HepG2 (cell line): ENCODE data around the gene DENND10. TPM values are rescaled to one million over a fixed set of nuclear protein-coding genes. Genes with fewer than 3 reads are reported as not detected.

Experiments
- ATF4 ChIP-seq, 2 experiments: fragments of 450-650 bp in 1 of 2; sonication (generic) in 1 of 2; formaldehyde crosslinking; IDR thresholded peaks; 2 replicates each; pipeline versions ENCODE4 v1.5.0 to v1.8.0; 2020 to 2022; ENCODE audit warnings: mild to moderate bottlenecking in 1 of 2, missing genetic modification reagents in 1 of 2
- FOXJ3 ChIP-seq: sonication (generic); formaldehyde crosslinking; IDR thresholded peaks from 2 replicates; pipeline ENCODE4 v1.4.0; 2020; ENCODE audit warnings: missing genetic modification reagents, mild to moderate bottlenecking, borderline replicate concordance
- HOXA3 ChIP-seq: sonication (generic); formaldehyde crosslinking; IDR thresholded peaks from 2 replicates; pipeline ENCODE4 v1.5.0; 2020; ENCODE audit warnings: missing genetic modification reagents
- MTA1 ChIP-seq: sonication (generic); formaldehyde crosslinking; IDR thresholded peaks from 2 replicates; pipeline ENCODE4 v1.4.0; 2020; ENCODE audit warnings: missing genetic modification reagents, mild to moderate bottlenecking, borderline replicate concordance
- PBX2 ChIP-seq: IDR thresholded peaks from 2 replicates; pipeline ENCODE4 v1.6.1; 2016; ENCODE audit warnings: control low read depth
- PRPF4 ChIP-seq: fragments of 200-400 bp; formaldehyde crosslinking; IDR thresholded peaks from 2 replicates; pipeline ENCODE4 v1.6.1; 2016; ENCODE audit warnings: low read length, low read depth; ENCODE audit not compliant: poor library complexity, severe bottlenecking
- REPIN1 ChIP-seq: sonication (generic); formaldehyde crosslinking; IDR thresholded peaks from 2 replicates; pipeline ENCODE4 v1.8.0; 2022; ENCODE audit warnings: missing genetic modification reagents, low read depth, mild to moderate bottlenecking, borderline replicate concordance
- SMAD3 ChIP-seq: sonication (generic); formaldehyde crosslinking; IDR thresholded peaks from 2 replicates; pipeline ENCODE4 v1.4.0; 2020; ENCODE audit warnings: missing genetic modification reagents
- SNRNP70 ChIP-seq: fragments of 200-400 bp; formaldehyde crosslinking; IDR thresholded peaks from 2 replicates; pipeline ENCODE4 v1.6.1; 2017; ENCODE audit warnings: mild to moderate bottlenecking, low read depth, low read length, moderate library complexity
- STAG1 ChIP-seq: sonication (generic); formaldehyde crosslinking; IDR thresholded peaks from 2 replicates; pipeline ENCODE4 v1.4.0; 2020; ENCODE audit warnings: missing genetic modification reagents
- SUZ12 ChIP-seq: fragments of 150-350 bp; IDR thresholded peaks from 2 replicates; pipeline ENCODE4 v1.6.1; 2014; ENCODE audit warnings: low read depth, low read length
- ZEB1 ChIP-seq: IDR thresholded peaks from 2 replicates; pipeline ENCODE4 v1.6.1; 2012; ENCODE audit warnings: mild to moderate bottlenecking, low read depth, inconsistent platforms; ENCODE audit not compliant: insufficient replicate concordance
- ZKSCAN5 ChIP-seq: sonication (generic); formaldehyde crosslinking; IDR thresholded peaks from 2 replicates; pipeline ENCODE4 v1.5.1; 2020; ENCODE audit warnings: mild to moderate bottlenecking, missing genetic modification reagents
- ZNF224 ChIP-seq: sonication (generic); formaldehyde crosslinking; IDR thresholded peaks from 2 replicates; pipeline ENCODE4 v1.5.0; 2020; ENCODE audit warnings: mild to moderate bottlenecking, missing genetic modification reagents
- ZNF639 ChIP-seq: conservative IDR thresholded peaks from 2 replicates; pipeline ENCODE4 v1.6.1; 2018; ENCODE audit warnings: missing genetic modification reagents
- ZNF780A ChIP-seq: sonication (generic); formaldehyde crosslinking; IDR thresholded peaks from 2 replicates; pipeline ENCODE4 v1.8.0; 2022; ENCODE audit warnings: mild to moderate bottlenecking, missing genetic modification reagents, moderate library complexity
- ZSCAN25 ChIP-seq: sonication (generic); formaldehyde crosslinking; IDR thresholded peaks from 2 replicates; pipeline ENCODE4 v1.8.0; 2022; ENCODE audit warnings: mild to moderate bottlenecking, missing genetic modification reagents
- polyA plus RNA-seq, 8 experiments: library from polyadenylated mRNA; depleted of rRNA in 3 of 8; stranded (reverse) in 7 of 8; unstranded in 1 of 8; fragments of >200 nt; fragmentation: Illumina TruSeq in 4 of 8; extraction: Trizol in 4 of 8; gene quantifications; 2 replicates each; pipeline versions ENCODE4 v1.2.1 to v1.2.3, GENCODE V29; 2011 to 2016; ENCODE audit warnings: low read depth in 4 of 8, missing spikeins in 1 of 8, mixed read lengths in 1 of 8; ENCODE audit not compliant: insufficient read depth in 1 of 8
- total RNA-seq, 5 experiments: library from RNA; depleted of rRNA; stranded (reverse); fragments of >200 nt; fragmentation: Illumina TruSeq; extraction: Trizol; gene quantifications; 2 replicates each; pipeline ENCODE4 v1.2.3, GENCODE V29; 2016; ENCODE audit warnings: low read depth in 1 of 5
- TF ChIP-seq, protein P1 (sequence below): sonication (generic); formaldehyde crosslinking; IDR thresholded peaks from 2 replicates; pipeline ENCODE4 v1.4.0; 2020; ENCODE audit warnings: mild to moderate bottlenecking, missing genetic modification reagents, borderline replicate concordance
- TF ChIP-seq, protein P2 (sequence below): sonication (generic); formaldehyde crosslinking; conservative IDR thresholded peaks from 2 replicates; pipeline ENCODE4 v1.5.0; 2020; ENCODE audit warnings: missing genetic modification reagents
- TF ChIP-seq, protein P3 (sequence below): sonication (generic); formaldehyde crosslinking; IDR thresholded peaks from 2 replicates; pipeline ENCODE4 v1.8.0; 2022; ENCODE audit warnings: missing genetic modification reagents, mild to moderate bottlenecking, inconsistent platforms, borderline replicate concordance

Gene DENND10
- total and polyA plus RNA-seq, 2 of the 13 experiments (the other 11 are each of a cell fraction or from before 2014, with no cell fraction given): 43.7 to 78.8 TPM

DNA sequence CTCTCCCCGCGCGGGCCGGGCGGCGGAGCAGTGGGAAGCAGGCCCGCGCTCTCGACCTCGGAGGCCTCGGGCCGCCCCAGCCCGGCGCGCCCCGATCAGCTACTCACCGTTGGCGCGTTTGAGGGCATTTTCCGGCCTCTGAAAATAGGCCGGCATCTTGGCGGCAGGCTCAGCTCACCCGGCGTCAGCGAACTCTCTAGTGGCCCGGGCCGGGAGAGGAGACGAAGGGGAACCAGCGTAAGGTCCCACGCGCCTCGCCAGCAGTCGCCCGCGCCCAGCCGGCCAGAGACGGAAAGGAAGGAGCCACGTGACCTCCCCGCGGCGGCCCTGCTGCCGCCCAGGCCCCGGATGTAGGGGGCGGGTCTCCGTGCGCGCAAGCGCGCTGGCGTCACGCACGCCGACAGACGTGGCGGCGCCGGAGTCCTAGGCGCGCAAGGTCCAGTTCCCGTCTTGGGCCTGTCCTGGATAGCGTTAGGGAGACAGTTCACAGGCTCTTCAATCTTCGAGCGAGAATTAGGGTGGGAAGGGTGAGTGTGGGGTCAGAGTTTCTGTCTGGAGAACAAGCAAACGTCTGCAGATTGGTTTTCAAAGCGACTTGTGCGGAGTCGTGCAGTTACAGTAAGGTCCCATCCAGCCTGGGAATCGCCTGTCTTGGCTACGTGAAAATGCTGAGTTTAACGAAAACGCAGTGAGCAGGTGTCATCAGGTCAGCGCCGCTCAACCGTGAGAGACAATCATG is 23.2 kb upstream of the DENND10 start, which contains the start of gene EIF3A (continued):
- TF ChIP-seq, protein P1, sequence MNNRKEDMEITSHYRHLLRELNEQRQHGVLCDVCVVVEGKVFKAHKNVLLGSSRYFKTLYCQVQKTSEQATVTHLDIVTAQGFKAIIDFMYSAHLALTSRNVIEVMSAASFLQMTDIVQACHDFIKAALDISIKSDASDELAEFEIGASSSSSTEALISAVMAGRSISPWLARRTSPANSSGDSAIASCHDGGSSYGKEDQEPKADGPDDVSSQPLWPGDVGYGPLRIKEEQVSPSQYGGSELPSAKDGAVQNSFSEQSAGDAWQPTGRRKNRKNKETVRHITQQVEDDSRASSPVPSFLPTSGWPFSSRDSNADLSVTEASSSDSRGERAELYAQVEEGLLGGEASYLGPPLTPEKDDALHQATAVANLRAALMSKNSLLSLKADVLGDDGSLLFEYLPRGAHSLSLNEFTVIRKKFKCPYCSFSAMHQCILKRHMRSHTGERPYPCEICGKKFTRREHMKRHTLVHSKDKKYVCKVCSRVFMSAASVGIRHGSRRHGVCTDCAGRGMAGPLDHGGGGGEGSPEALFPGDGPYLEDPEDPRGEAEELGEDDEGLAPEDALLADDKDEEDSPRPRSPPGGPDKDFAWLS (CRISPR knock-in tag): no peak
- no peak for TF ChIP-seq ZNF780A (CRISPR knock-in tag)
- TF ChIP-seq PBX2 (CRISPR knock-in tag): no peak
- no peak for TF ChIP-seq ZKSCAN5 (CRISPR knock-in tag)
- TF ChIP-seq ATF4 (CRISPR knock-in tag; IDR thresholded peaks at IDR 0.05): peak in 1 of 2 experiments; percentile 31; a peak in 2 of 4 replicates
- TF ChIP-seq, protein P2, sequence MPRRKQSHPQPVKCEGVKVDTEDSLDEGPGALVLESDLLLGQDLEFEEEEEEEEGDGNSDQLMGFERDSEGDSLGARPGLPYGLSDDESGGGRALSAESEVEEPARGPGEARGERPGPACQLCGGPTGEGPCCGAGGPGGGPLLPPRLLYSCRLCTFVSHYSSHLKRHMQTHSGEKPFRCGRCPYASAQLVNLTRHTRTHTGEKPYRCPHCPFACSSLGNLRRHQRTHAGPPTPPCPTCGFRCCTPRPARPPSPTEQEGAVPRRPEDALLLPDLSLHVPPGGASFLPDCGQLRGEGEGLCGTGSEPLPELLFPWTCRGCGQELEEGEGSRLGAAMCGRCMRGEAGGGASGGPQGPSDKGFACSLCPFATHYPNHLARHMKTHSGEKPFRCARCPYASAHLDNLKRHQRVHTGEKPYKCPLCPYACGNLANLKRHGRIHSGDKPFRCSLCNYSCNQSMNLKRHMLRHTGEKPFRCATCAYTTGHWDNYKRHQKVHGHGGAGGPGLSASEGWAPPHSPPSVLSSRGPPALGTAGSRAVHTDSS (CRISPR knock-in tag): 0 out of 2 replicates have a peak, but pooled peaks have one; percentile 27
- peak; percentile 34; the same call in 1 of the 2 replicates for TF ChIP-seq REPIN1
- no peak for TF ChIP-seq SNRNP70
- 0 out of 2 replicates have a peak, but pooled peaks have one; percentile 2 for TF ChIP-seq STAG1
- no peak for TF ChIP-seq SUZ12
- TF ChIP-seq ZNF639 (CRISPR knock-in tag): no peak
- TF ChIP-seq PRPF4: no peak
- no peak for TF ChIP-seq MTA1
- TF ChIP-seq SMAD3 (CRISPR knock-in tag): peak; percentile 76
- TF ChIP-seq HOXA3 (CRISPR knock-in tag): peak; percentile 78; the same call in 1 of the 2 replicates
- TF ChIP-seq FOXJ3 (CRISPR knock-in tag): no peak
- TF ChIP-seq ZNF224 (CRISPR knock-in tag): peak; percentile 86; the same call in 1 of the 2 replicates
- no peak for TF ChIP-seq ZEB1
- 0 out of 2 replicates have a peak, but pooled peaks have one; percentile 39 for TF ChIP-seq ZSCAN25 (CRISPR knock-in tag)
- TF ChIP-seq, protein P3, sequence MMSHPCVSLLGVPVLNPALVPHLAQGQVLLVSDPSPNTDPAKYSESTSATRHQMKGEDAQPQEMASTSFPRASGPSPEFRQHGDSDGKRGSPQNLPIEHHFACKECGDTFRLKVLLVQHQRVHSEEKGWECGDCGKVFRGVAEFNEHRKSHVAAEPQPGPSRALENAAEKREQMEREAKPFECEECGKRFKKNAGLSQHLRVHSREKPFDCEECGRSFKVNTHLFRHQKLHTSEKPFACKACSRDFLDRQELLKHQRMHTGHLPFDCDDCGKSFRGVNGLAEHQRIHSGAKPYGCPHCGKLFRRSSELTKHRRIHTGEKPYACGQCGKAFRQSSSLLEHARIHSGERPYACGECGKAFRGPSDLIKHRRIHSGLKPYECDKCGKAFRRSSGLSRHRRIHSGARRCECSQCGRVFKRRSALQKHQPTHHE (CRISPR knock-in tag): peak; percentile 74
